Loucy (cell line): ENCODE data around the gene NFATC2IP.

Source experiments
- H2AFZ ChIP-seq: fragments of 200-600 bp; sonication (generic); 2 replicates; pipeline ENCODE4 v1.6.0; 2016; ENCODE audit warnings: antibody characterized with exemption, mild to moderate bottlenecking, low read length, moderate library complexity
- H3F3A ChIP-seq: fragments of 200-600 bp; 2 replicates; pipeline ENCODE4 v1.6.0; 2016; ENCODE audit warnings: antibody characterized with exemption, low read depth, mild to moderate bottlenecking
- H3K27me3 ChIP-seq: fragments of 200-600 bp; sonication (generic); 2 replicates; pipeline ENCODE4 v1.6.1; 2014; ENCODE audit warnings: low read length, mild to moderate bottlenecking; ENCODE audit not compliant: insufficient read depth, poor library complexity, severe bottlenecking
- H3K36me3 ChIP-seq: fragments of 200-600 bp; sonication (generic); 2 replicates; pipeline ENCODE4 v1.6.1; 2016; ENCODE audit warnings: low read length; ENCODE audit not compliant: insufficient read depth
- H3K4me1 ChIP-seq: fragments of 200-600 bp; sonication (generic); 2 replicates; pipeline ENCODE4 v1.5.1; 2014; ENCODE audit warnings: low read length, mild to moderate bottlenecking; ENCODE audit not compliant: insufficient read depth, poor library complexity, severe bottlenecking
- H3K4me2 ChIP-seq: fragments of 200-600 bp; sonication (generic); 2 replicates; pipeline ENCODE4 v1.6.0; 2014; ENCODE audit warnings: antibody characterized with exemption, low read length, low read depth, mild to moderate bottlenecking; ENCODE audit not compliant: poor library complexity, severe bottlenecking
- H3K4me3 ChIP-seq: fragments of 200-600 bp; sonication (generic); 2 replicates; pipeline ENCODE4 v1.5.1; 2014; ENCODE audit warnings: low read length, mild to moderate bottlenecking, mixed read lengths; ENCODE audit not compliant: poor library complexity, severe bottlenecking
- H3K79me2 ChIP-seq: fragments of 200-600 bp; sonication (generic); 2 replicates; pipeline ENCODE4 v1.6.1; 2014; ENCODE audit warnings: low read length; ENCODE audit not compliant: insufficient read depth
- H3K9ac ChIP-seq: fragments of 200-600 bp; sonication (generic); 2 replicates; pipeline ENCODE4 v1.6.0; 2014; ENCODE audit warnings: mild to moderate bottlenecking, low read depth, low read length, moderate library complexity; ENCODE audit not compliant: poor library complexity, severe bottlenecking
- H3K9me2 ChIP-seq: fragments of 200-600 bp; sonication (generic); replicated peaks from 2 replicates; pipeline ENCODE4 v1.6.1; 2016; ENCODE audit warnings: low read depth, low read length, mixed read lengths
- H3K9me3 ChIP-seq: fragments of 200-600 bp; sonication (generic); 2 replicates; pipeline ENCODE4 v1.6.1; 2014; ENCODE audit warnings: mild to moderate bottlenecking, antibody characterized with exemption, low read length, low read depth; ENCODE audit not compliant: insufficient read depth
- H4K20me1 ChIP-seq: fragments of 200-600 bp; sonication (generic); 2 replicates; pipeline ENCODE4 v1.6.0; 2014; ENCODE audit warnings: antibody characterized with exemption, low read length, mild to moderate bottlenecking; ENCODE audit not compliant: insufficient read depth, poor library complexity, severe bottlenecking
- EZH2phosphoT487 ChIP-seq: fragments of 200-600 bp; IDR thresholded peaks from 2 replicates; pipeline ENCODE4 v1.6.1; 2018; ENCODE audit warnings: antibody characterized with exemption, mild to moderate bottlenecking, moderate library complexity, borderline replicate concordance
- TF ChIP-seq, protein P1 (sequence below): fragments of 200-600 bp; sonication (generic); conservative IDR thresholded peaks from 2 replicates; pipeline ENCODE4 v1.5.1; 2014; ENCODE audit warnings: mild to moderate bottlenecking, antibody characterized with exemption, low read length

NFATC2IP gene

DNA sequence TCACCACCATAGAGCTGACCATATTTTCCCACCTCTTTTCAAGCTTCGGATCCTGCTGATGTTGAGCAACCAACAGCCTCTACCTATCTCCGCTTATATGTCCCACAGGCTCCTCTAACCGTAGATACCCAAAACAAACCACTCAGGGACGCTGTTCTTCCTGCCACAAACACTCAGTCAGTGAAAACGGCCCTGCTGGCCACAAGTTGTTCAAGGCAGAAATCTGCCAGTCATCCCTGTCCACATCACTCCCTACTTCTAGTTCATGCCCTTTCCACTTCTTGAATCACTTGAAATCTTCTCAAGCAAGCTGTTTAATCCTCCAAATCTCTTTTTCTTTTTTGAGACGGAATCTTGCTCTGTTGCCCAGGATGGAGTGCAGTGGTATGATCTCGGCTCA lies 33.6 kb upstream of the NFATC2IP start:
- no peak overlapping the region for H3K9ac ChIP-seq
- no peaks in the 10 kb centered on the region for H3K4me1 ChIP-seq
- no peaks in the 10 kb centered on the region for H3K9me2 ChIP-seq
- no peaks in the 10 kb centered on the region for H3F3A ChIP-seq
- no peaks in the 10 kb centered on the region for H3K79me2 ChIP-seq
- no peak overlapping the region for H3K4me3 ChIP-seq
- no peak for TF ChIP-seq EZH2phosphoT487
- TF ChIP-seq, protein P1, sequence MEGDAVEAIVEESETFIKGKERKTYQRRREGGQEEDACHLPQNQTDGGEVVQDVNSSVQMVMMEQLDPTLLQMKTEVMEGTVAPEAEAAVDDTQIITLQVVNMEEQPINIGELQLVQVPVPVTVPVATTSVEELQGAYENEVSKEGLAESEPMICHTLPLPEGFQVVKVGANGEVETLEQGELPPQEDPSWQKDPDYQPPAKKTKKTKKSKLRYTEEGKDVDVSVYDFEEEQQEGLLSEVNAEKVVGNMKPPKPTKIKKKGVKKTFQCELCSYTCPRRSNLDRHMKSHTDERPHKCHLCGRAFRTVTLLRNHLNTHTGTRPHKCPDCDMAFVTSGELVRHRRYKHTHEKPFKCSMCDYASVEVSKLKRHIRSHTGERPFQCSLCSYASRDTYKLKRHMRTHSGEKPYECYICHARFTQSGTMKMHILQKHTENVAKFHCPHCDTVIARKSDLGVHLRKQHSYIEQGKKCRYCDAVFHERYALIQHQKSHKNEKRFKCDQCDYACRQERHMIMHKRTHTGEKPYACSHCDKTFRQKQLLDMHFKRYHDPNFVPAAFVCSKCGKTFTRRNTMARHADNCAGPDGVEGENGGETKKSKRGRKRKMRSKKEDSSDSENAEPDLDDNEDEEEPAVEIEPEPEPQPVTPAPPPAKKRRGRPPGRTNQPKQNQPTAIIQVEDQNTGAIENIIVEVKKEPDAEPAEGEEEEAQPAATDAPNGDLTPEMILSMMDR, result no peak
- H3K27me3 ChIP-seq, result no peaks in the 10 kb centered on the region
- no peaks in the 10 kb centered on the region for H4K20me1 ChIP-seq
- no peak overlapping the region for H3K4me2 ChIP-seq
- H2AFZ ChIP-seq, result no peak overlapping the region
- H3K9me3 ChIP-seq, result no peaks in the 10 kb centered on the region
- peaks cover 8% of the 10 kb centered on the region; the same call in 1 of the 2 replicates for H3K36me3 ChIP-seq

DNA sequence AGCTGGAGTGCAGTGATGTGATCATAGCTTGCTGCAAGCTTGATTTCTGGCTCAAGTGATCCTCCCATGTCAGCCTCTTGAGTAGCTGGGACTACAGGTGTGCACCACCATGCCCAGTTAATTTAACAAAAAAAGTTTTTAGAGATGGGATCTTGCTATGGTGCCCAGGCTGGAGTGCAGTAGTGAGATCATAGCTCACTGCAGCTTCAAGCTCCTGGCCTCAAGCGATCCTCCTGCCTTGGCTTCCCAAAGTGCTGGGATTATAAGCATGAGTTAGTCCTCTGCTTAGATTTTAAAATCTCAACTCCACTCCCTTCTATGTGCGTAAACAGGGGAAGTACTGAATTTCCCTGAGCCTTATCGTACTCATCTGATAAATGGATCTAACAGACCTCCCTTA lies 32.0 kb upstream of the NFATC2IP start:
- H3F3A ChIP-seq, result peaks cover 3% of the 10 kb centered on the region; the same call in 1 of the 2 replicates
- no peaks in the 10 kb centered on the region for H3K9me2 ChIP-seq
- no peaks in the 10 kb centered on the region for H3K9me3 ChIP-seq
- no peaks in the 10 kb centered on the region for H3K79me2 ChIP-seq
- TF ChIP-seq, protein P1, result no peak
- TF ChIP-seq EZH2phosphoT487, result no peak
- no peaks in the 10 kb centered on the region for H3K27me3 ChIP-seq
- no peak overlapping the region for H3K9ac ChIP-seq
- no peak overlapping the region for H3K4me3 ChIP-seq
- H3K4me1 ChIP-seq, result peaks cover 2% of the 10 kb centered on the region
- H2AFZ ChIP-seq, result no peak overlapping the region
- H3K36me3 ChIP-seq, result peaks cover 8% of the 10 kb centered on the region; the same call in 1 of the 2 replicates
- H4K20me1 ChIP-seq, result peaks cover 4% of the 10 kb centered on the region
- no peak overlapping the region for H3K4me2 ChIP-seq

DNA sequence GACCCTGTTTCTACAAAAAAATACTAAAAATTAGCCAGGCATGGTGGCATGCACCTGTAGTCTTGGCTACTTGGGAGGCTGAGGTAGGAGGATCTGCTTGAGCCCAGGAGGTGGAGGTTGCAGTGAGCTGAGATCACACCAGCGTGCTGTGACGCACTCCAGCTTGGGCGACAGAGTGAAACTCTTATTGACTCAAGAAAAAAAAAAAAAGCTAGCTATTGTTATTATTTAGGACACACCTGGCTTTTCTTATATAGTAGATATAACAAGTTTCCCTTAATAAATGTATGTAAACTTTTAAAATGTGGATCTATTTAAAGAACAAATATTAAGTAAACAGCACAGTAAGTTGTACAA lies 27.5 kb upstream of the NFATC2IP start:
- Histone ChIP-seq H3F3A (peaks cover 6% of the 10 kb centered on the region; the same call in 1 of the 2 replicates), H2AFZ (no peak overlapping the region), H3K9me2 (no peaks in the 10 kb centered on the region), H3K36me3 (peaks cover 8% of the 10 kb centered on the region; the same call in 1 of the 2 replicates), H3K4me3 (no peak overlapping the region), H3K79me2 (peaks cover 7% of the 10 kb centered on the region; the same call in 1 of the 2 replicates), H4K20me1 (peaks cover 9% of the 10 kb centered on the region), H3K4me2 (no peak overlapping the region), H3K9me3 (no peaks in the 10 kb centered on the region), H3K9ac (peak overlapping the region; percentile 96), H3K4me1 (peaks cover 16% of the 10 kb centered on the region), H3K27me3 (no peaks in the 10 kb centered on the region)
- TF ChIP-seq, protein P1, result no peak
- no peak for TF ChIP-seq EZH2phosphoT487
